Panc1 (cell line): ENCODE data around the gene GSS. TPM values are rescaled to one million over a fixed set of nuclear protein-coding genes. Genes with fewer than 3 reads are reported as not detected.

ENCODE experiments used
- ATAC-seq: fragments of 200-7000 bp; cut with Tn5 transposase; 2 replicates; pipeline ENCODE4 v1.9.1; 2020; ENCODE audit warnings: mild to moderate bottlenecking, moderate library complexity
- BruUV-seq: library from RNA; stranded (reverse); fragments of 400-500 nt; replicated peaks from 2 replicates; lab custom pipeline; 2021; lab: Mats Ljungman, UMichigan
- CTCF ChIA-PET: fragments of 300-600 bp; sonication (Branson Sonifier 250); formaldehyde crosslinking; loops from one replicate; lab custom pipeline; 2022; ENCODE audit warnings: antibody characterized with exemption; lab: Charles Lee
- POLR2A ChIA-PET: fragments of 300-600 bp; sonication (Branson Sonifier 250); formaldehyde crosslinking; loops from one replicate; lab custom pipeline; 2022; ENCODE audit warnings: antibody characterized with exemption; lab: Charles Lee
- DNase-seq: peaks from one replicate; pipeline ENCODE4 v3.0.0-alpha.2; 2010; ENCODE audit warnings: low read depth, low spot score
- H3K27ac ChIP-seq: 2 replicates; pipeline ENCODE4 v1.5.1; 2011; ENCODE audit warnings: mild to moderate bottlenecking, low read length, inconsistent platforms
- H3K27me3 ChIP-seq: fragments of 200-500 bp; sonication (Bioruptor generic); 2 replicates; pipeline ENCODE4 v1.6.0; 2014; ENCODE audit warnings: low read length, inconsistent platforms; ENCODE audit not compliant: control insufficient read depth, insufficient read depth
- H3K36me3 ChIP-seq: fragments of 200-500 bp; sonication (Bioruptor generic); 2 replicates; pipeline ENCODE4 v1.5.1; 2014; ENCODE audit warnings: inconsistent platforms, mild to moderate bottlenecking, low read length, moderate library complexity; ENCODE audit not compliant: control insufficient read depth, insufficient read depth
- H3K4me1 ChIP-seq: 2 replicates; pipeline ENCODE4 v1.5.1; 2011; ENCODE audit warnings: inconsistent platforms, mild to moderate bottlenecking, low read length, moderate library complexity; ENCODE audit not compliant: control insufficient read depth, insufficient read depth
- H3K4me3 ChIP-seq, 2 experiments: 2 replicates each; pipeline ENCODE4 v1.5.1; 2011 to 2012; ENCODE audit warnings: low read depth in 2 of 2, low read length in 2 of 2, mild to moderate bottlenecking in 2 of 2, inconsistent platforms in 1 of 2, moderate library complexity in 1 of 2
- H3K9me3 ChIP-seq: fragments of 200-500 bp; sonication (Bioruptor generic); 2 replicates; pipeline ENCODE4 v1.5.1; 2014; ENCODE audit warnings: low read depth, mild to moderate bottlenecking, inconsistent platforms, low read length, moderate library complexity; ENCODE audit not compliant: control insufficient read depth, insufficient read depth
- CTCF ChIP-seq: fragments of 450-650 bp; IDR thresholded peaks from 2 replicates; pipeline ENCODE4 v1.5.1; 2017; ENCODE audit warnings: mild to moderate bottlenecking
- POLR2AphosphoS5 ChIP-seq: IDR thresholded peaks from 2 replicates; pipeline ENCODE4 v1.6.1; 2012; ENCODE audit warnings: mild to moderate bottlenecking, low read depth, low read length, moderate library complexity
- SIN3A ChIP-seq: IDR thresholded peaks from 2 replicates; pipeline ENCODE4 v1.6.1; 2012; ENCODE audit warnings: low read depth, mild to moderate bottlenecking, low read length, moderate library complexity, borderline replicate concordance; ENCODE audit not compliant: insufficient read depth
- TCF7L2 ChIP-seq: IDR thresholded peaks from 2 replicates; pipeline ENCODE4 v1.6.1; 2011; ENCODE audit warnings: mild to moderate bottlenecking, low read depth, low read length, inconsistent platforms
- in situ Hi-C: cut with HindIII; loops from 2 replicates; pipeline ENCODE4 v1.10.0; 2016; ENCODE audit warnings: low sequenced_read_pairs, low pct_unique_long_range_greater_than_20kb
- intact Hi-C: fragments of 100-400 bp; cut with micrococcal nuclease; formaldehyde crosslinking; loops from one replicate; pipeline ENCODE4 v1.10.0; 2022; ENCODE audit not compliant: unreplicated experiment
- total RNA-seq: library from RNA; stranded (reverse); gene quantifications from one replicate; pipeline ENCODE4 v1.2.1, GENCODE V29; 2021; ENCODE audit not compliant: unreplicated experiment
- TF ChIP-seq, protein P1 (sequence below), 2 experiments: IDR thresholded peaks; 2 replicates each; pipeline ENCODE4 v1.6.1; 2011 to 2012; ENCODE audit warnings: low read depth in 2 of 2, control low read depth in 1 of 2, low read length in 1 of 2, mild to moderate bottlenecking in 1 of 2, moderate library complexity in 1 of 2; ENCODE audit not compliant: insufficient read depth in 1 of 2

The GSS gene
- total RNA-seq, 1 experiment from 2014 or later, result 64.8 TPM

DNA sequence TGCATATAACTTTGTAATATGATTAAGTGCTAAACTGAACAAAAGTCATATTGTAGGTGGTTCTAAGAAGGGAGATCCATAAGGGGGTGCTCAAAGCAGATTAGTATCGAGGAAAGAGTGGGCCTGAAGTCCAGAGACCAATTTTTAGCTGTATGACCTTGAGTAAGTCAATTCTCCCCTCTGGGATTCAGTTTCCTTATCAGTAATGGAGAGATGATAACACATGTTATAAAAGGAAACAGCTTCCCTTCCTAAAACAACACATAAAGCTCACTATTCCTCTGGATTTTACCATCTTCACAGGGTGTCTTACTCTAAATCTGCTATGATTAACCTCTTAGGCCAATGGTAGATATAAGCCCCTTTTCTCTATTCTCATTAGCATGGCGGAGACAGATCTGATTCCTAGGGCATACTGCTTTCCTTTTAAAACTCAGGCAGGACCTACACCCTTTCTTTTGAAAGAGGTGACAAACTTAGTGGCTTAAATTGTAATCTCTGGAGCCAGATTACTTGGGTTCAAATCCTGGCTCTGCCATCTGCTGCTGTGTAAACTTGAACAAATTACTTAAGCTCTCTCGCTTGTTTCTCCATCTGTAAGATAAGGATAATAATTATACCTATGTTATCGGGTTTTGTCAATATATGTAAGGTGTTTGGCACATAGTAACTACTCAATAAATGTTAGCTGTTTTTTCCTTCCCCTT, 39.7 kb downstream of the GSS start:
- no TSS peak for BruUV-seq
- Histone ChIP-seq H3K4me3 (no peak overlapping the region), H3K4me1 (no peaks in the 10 kb centered on the region), H3K36me3 (no peaks in the 10 kb centered on the region), H3K9me3 (no peaks in the 10 kb centered on the region), H3K27me3 (no peaks in the 10 kb centered on the region), H3K27ac (no peak overlapping the region)
- CTCF ChIA-PET, result no interaction called here
- POLR2A ChIA-PET, result no interaction called here
- no peak for DNase-seq
- in situ Hi-C loops, result no loop called here
- no peak for ATAC-seq
- TF ChIP-seq POLR2AphosphoS5 (no peak), SIN3A (no peak), CTCF (no peak), TCF7L2 (no peak)
- TF ChIP-seq, protein P1, sequence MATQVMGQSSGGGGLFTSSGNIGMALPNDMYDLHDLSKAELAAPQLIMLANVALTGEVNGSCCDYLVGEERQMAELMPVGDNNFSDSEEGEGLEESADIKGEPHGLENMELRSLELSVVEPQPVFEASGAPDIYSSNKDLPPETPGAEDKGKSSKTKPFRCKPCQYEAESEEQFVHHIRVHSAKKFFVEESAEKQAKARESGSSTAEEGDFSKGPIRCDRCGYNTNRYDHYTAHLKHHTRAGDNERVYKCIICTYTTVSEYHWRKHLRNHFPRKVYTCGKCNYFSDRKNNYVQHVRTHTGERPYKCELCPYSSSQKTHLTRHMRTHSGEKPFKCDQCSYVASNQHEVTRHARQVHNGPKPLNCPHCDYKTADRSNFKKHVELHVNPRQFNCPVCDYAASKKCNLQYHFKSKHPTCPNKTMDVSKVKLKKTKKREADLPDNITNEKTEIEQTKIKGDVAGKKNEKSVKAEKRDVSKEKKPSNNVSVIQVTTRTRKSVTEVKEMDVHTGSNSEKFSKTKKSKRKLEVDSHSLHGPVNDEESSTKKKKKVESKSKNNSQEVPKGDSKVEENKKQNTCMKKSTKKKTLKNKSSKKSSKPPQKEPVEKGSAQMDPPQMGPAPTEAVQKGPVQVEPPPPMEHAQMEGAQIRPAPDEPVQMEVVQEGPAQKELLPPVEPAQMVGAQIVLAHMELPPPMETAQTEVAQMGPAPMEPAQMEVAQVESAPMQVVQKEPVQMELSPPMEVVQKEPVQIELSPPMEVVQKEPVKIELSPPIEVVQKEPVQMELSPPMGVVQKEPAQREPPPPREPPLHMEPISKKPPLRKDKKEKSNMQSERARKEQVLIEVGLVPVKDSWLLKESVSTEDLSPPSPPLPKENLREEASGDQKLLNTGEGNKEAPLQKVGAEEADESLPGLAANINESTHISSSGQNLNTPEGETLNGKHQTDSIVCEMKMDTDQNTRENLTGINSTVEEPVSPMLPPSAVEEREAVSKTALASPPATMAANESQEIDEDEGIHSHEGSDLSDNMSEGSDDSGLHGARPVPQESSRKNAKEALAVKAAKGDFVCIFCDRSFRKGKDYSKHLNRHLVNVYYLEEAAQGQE (IDR thresholded peaks at IDR 0.05; ENCODE audit: insufficient read depth in 1 of 2, low read depth in 2 of 2, low read length in 1 of 2), result no peak
- intact Hi-C loops, result no loop called here

DNA sequence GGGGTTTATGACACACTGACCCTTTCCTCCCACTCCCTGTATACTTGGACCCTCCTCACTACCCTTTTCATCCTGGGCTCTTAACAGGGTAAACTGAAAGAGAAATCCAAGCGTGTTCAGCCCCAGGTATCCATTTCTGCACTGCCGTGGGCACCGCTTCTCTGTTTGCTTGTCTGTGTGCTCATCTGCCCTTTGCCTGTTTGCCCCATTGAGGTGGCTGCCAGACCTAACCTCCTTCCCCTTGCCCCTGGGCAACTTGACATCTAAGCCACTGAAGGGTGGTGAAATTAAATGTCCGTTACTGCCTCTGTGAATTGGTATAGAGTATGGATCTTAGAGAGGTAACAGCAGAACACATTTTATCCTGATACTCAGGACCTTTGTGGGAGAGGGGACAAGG, 40.5 kb downstream of the GSS start:
- Histone ChIP-seq H3K9me3 (no peaks in the 10 kb centered on the region), H3K27me3 (no peaks in the 10 kb centered on the region), H3K27ac (no peak overlapping the region), H3K4me3 (no peak overlapping the region), H3K4me1 (no peaks in the 10 kb centered on the region), H3K36me3 (no peaks in the 10 kb centered on the region)
- ATAC-seq (no peak), DNase-seq (no peak)
- no TSS peak for BruUV-seq
- intact Hi-C loops, result no loop called here
- POLR2A ChIA-PET, result no interaction called here
- TF ChIP-seq POLR2AphosphoS5 (no peak), TCF7L2 (no peak), CTCF (no peak), SIN3A (no peak)
- TF ChIP-seq, protein P1 (IDR thresholded peaks at IDR 0.05; ENCODE audit: insufficient read depth in 1 of 2, low read depth in 2 of 2, low read length in 1 of 2), result no peak
- CTCF ChIA-PET, result no interaction called here
- in situ Hi-C loops, result no loop called here
